ENCODE measurements around the gene RNU1-3. TPM values are rescaled to one million over a fixed set of nuclear protein-coding genes. Genes with fewer than 3 reads are reported as not detected.
"Not testable (repeated sequence)": the region's sequence is repeated elsewhere in the genome, so short reads cannot be mapped to it uniquely, and the experiment has no call there.

Gene RNU1-3
- total RNA-seq, 6 experiments from 2014 or later, result 1,191 to 2,394 (median 1,819) TPM

DNA sequence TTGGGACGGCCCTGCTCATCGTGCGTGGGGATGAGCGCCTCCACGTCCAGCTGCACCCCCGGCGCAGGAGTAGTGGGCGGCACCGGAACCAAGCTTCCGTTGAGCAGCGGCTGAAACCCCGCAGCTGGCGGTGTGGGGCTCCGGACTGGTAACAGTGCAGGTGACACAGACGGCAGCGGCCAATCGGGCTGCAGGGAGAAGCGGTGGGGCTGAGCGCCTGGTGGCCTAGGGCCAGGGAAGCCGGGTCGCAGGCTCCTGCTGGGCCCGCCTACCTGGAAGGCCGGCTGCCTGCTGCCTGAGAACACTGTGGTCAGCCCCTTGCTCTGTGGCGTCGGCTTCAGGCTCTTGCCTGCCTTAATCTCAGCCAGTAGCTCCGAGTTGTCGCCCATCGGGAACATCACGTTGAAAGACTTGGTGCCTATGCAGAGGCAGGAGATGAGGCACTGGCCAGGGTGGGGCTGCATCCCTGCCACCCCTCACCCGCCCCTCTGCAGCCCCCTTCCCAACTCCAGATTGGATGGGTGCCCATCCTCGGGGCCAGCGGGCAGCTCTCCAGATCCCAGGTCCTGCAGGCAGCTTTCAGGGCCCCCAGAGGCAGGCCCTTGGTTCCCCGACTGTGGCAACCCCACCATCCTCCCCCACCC lies 29.9 kb upstream of the RNU1-3 start:
- not testable (repeated sequence) for H3K4me1 Mint-ChIP-seq (ENCODE audit: low read depth); H3K9me3 Mint-ChIP-seq; DNase-seq; H3K36me3 Mint-ChIP-seq (ENCODE audit: low read depth); H3K27ac Mint-ChIP-seq; H3K4me3 Mint-ChIP-seq
- H3K27me3 Mint-ChIP-seq (ENCODE audit: insufficient read depth), result peaks cover 10% of the 10 kb centered on the region

DNA sequence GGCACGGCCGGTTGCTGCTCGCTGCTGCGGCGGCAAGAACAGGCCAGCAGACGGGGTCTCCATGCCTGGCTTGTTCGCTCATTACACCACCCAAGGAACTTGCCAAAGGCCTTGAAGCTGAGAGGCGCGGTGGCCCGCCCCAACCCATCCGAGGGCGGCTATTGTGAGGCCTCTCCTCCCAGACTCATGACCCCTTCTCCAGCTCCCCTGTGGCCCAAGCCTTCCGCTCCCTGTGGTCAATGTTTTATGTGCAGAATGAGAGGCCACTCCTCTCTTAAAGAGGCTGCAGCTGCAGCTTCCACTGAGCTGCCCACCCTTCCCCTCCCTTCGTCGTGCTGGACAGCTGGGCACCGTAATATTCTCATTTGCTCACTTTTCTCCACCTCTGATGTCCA lies 27.6 kb upstream of the RNU1-3 start:
- not testable (repeated sequence) for H3K36me3 Mint-ChIP-seq (ENCODE audit: low read depth); H3K9me3 Mint-ChIP-seq; DNase-seq; H3K4me1 Mint-ChIP-seq (ENCODE audit: low read depth); H3K27ac Mint-ChIP-seq; H3K4me3 Mint-ChIP-seq
- H3K27me3 Mint-ChIP-seq (ENCODE audit: insufficient read depth), result peaks cover 10% of the 10 kb centered on the region

DNA sequence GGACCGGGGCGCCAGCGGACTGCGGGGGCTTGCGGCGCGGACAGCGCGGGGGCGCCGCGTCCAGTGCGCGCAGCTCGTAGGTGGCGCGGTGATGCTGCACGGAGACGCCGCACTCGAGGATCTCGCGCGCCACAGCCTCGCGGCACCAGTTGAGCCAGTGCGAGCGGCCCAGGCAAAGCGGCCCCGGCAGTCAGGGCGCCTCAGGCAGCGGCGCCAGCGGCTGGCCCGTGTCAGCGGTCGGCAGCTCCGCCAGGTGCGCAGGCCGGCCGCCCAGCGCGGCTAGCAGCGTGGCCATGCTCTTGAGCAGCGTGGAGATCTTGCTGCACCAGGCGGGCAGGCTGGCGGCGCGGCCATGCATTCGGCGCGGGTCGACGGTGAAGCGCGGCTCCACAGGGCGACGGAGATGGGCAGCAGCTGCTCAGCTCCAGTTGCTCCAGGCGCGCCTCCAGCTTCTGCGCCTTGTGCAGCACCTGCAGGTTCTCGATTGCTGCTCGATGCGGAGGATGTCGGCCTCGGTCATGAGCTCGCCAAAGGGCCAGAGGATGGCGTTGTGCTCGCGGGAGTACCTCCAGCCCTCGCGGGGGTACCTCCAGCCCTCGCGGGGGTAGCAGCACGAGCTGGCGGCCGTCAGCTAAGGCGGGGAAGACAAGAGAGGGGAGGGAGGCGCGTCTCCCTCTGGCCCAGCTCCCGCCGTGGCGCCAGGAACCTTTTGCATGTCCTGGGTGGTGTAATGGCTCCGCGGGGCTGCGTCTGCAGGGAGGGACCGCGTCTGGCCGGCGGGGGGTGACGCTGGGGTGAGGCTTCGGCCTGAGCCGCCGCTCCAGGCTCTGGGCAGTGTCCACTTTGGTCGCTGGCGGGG lies 26.9 kb upstream of the RNU1-3 start:
- H3K4me1 Mint-ChIP-seq (ENCODE audit: low read depth); H3K27me3 Mint-ChIP-seq (ENCODE audit: insufficient read depth); DNase-seq; H3K27ac Mint-ChIP-seq; H3K9me3 Mint-ChIP-seq; H3K4me3 Mint-ChIP-seq; H3K36me3 Mint-ChIP-seq (ENCODE audit: low read depth): not testable (repeated sequence)

DNA sequence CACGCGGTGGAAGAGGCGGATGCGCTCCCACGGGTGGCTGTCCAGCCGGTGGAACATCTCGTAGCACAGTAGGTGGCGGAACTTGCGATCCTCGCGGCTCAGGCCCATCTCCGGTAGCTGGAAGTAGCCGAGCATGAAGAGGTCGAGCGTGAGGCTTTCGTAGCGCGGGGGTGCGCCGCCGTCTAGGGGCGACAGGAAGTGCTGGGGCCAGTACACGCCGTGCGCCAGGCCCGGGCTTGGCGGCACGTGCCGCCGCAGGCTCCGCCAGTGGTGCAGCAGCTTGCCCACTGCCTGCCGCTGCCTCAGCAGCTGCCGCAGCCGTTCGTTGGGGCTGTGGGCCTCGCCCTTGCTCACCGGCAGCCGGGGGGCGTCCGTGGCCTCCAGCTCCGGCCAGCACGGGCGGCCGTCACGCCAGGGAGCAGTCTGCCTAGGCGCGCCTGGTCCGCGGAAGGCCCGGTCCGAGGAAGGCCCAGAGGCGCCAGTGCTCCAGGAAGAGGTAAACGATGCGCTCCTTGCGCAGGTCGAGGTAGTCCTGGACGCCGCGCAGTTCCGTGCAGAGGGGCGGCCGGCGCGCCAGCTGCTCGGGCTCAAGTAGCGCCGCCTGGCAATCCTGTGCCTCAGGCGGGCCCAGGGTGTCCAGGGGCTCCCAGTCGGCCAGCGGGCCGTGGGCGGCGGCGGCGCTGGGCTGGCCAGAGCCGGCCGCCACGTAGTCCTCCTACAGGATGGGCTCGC lies 26.1 kb upstream of the RNU1-3 start:
- not testable (repeated sequence) for H3K27ac Mint-ChIP-seq

DNA sequence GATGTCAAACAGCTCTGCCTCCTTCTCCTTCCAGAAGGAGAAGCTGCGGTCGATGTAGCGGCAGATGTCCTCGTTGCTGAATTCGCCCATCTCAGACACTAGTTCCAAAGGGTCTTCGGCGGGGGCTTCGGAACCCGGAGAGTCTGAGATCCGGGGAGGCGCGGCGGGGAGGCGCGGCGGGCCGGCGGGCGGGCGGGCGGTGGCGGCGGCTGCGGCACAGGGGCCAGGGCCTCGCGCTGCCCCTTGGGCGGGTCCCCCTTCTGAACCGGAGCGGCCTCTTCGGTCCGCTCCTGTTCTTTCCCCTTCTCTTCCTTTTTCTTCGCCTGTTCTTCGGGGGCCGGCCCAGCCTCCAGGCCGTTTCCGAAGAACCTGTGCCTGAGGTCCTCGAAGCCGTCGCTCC lies 25.5 kb upstream of the RNU1-3 start:
- DNase-seq; H3K4me3 Mint-ChIP-seq; H3K9me3 Mint-ChIP-seq; H3K27ac Mint-ChIP-seq; H3K36me3 Mint-ChIP-seq (ENCODE audit: low read depth); H3K27me3 Mint-ChIP-seq (ENCODE audit: insufficient read depth); H3K4me1 Mint-ChIP-seq (ENCODE audit: low read depth): not testable (repeated sequence)

More for the DNA sequence above, 26.1 kb upstream of the RNU1-3 start:
- H3K36me3 Mint-ChIP-seq (ENCODE audit: low read depth); H3K4me3 Mint-ChIP-seq; H3K27me3 Mint-ChIP-seq (ENCODE audit: insufficient read depth); DNase-seq; H3K4me1 Mint-ChIP-seq (ENCODE audit: low read depth); H3K9me3 Mint-ChIP-seq: not testable (repeated sequence)

DNA sequence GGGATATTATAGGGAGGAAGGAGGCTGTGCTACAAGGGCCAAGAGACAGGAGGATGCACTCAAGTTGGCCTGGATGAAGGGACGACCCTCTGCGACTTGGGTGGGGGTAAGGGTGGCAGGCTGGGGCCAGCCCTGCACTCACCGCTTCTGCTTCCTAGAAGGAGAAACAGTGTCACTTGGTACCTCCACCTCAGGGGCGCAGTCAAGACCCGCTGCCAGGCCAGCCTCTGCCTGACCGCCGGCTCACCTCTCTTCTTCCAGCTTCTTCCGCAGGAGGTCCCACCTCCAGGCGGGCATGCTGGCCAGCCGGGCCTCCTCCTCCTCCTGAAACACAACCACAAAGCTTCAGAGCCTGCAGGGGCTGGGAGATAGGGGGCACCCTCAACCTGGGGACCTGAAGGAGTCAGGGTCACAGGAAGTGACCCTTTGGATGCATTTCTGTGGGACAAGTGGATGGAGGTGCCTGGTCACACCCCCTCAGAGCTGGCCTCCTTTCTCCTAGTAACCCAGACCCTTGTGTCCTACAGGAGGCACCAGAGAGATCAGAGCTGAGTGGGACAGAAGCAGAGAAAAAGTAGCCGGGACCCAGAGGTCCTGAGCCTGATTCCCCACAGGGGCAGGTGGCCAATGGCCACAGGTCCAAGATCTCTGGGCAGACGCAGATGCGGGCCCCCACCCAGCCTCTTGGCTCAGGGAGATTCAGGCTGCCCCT lies 24.4 kb upstream of the RNU1-3 start:
- H3K4me1 Mint-ChIP-seq (ENCODE audit: low read depth); H3K9me3 Mint-ChIP-seq; H3K27ac Mint-ChIP-seq; DNase-seq; H3K27me3 Mint-ChIP-seq (ENCODE audit: insufficient read depth); H3K36me3 Mint-ChIP-seq (ENCODE audit: low read depth); H3K4me3 Mint-ChIP-seq: not testable (repeated sequence)

DNA sequence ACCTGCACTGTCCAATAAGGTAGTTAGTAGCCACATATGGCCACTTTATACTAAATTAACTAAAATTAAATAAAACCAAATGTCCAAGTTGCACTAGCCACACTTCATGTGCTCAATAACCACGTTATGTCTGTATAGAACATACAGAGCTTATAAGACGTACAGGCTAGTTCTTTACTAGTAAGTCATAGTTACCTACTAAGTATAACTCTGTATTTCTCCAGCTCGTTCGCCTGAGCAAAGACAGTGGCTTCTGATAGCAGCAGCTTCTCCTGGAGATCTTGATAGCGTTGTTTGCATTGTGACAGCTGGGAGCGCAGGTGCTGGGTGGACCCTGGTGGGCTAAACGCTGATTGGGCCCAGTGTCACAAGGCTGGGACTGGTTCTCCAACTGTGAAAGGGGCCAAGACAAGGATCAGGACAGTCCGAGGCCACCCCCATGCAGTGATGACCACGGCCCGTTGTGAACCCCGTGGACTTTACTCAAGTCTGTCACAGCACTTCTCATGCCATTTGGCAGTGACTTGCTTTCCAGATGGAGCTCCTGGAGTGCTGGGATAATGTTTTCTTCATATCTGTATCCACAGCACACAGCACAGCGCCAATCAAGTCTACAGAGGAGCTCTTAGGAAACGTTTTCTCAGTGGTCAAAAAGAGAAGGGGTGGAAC lies 20.5 kb upstream of the RNU1-3 start:
- H3K4me3 Mint-ChIP-seq; H3K4me1 Mint-ChIP-seq (ENCODE audit: low read depth); H3K36me3 Mint-ChIP-seq (ENCODE audit: low read depth); DNase-seq; H3K27ac Mint-ChIP-seq; H3K9me3 Mint-ChIP-seq: not testable (repeated sequence)
- peaks cover 12% of the 10 kb centered on the region for H3K27me3 Mint-ChIP-seq (ENCODE audit: insufficient read depth)

DNA sequence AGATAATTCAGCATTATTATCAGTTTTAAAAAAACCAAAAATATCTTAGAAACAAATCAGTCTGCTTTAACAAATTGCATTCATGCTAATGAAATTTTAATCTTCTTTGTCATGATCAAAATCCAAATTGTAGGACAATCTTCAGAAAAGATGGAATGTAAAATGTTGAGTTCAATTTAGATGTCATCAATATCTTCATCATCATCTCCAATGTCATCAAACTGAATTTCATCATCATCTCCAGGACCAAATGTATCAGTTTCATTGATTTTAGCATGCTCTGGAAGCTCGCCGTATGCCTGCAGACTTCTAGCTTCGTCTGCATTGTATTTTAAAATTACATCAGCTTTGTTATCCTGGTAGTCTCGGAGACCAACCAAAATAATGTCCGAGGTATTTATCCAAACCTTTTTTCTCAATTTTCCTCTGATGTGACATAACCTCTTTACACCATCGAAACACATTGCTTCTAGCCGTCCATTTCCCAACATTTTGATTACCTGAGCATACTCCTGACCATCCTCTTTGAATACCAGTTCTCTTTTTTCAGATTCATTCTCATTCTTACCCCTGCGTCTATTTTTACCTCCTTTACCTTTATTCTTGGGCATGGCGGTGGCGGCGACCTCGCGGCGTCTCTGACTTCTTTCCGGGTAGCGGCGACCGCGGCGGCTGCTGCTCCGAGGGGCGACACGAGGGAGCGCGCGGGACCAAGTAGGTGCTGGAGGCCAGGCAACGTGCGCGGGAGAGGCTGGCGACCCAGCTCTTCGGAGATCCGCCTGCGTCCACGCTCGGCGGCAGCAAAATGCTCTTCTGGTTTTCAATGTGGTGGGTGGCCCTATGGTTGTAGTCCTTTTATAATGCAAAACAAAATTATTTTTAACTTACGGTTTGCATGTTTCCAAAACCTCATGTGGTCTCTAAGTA lies 19.0 kb upstream of the RNU1-3 start:
- H3K27me3 Mint-ChIP-seq (ENCODE audit: insufficient read depth), result peaks cover 12% of the 10 kb centered on the region
- DNase-seq; H3K9me3 Mint-ChIP-seq; H3K27ac Mint-ChIP-seq; H3K4me3 Mint-ChIP-seq; H3K36me3 Mint-ChIP-seq (ENCODE audit: low read depth); H3K4me1 Mint-ChIP-seq (ENCODE audit: low read depth): not testable (repeated sequence)
